H9 (cell line): ENCODE measurements around the gene IGFBP3. TPM values are rescaled to one million over a fixed set of nuclear protein-coding genes. Genes with fewer than 3 reads are reported as not detected.

Source experiments
- DNase-seq: peaks from one replicate; pipeline ENCODE4 v3.0.0-alpha.2; 2017
- H2AFZ ChIP-seq: one replicate; pipeline ENCODE4 v1.6.1; 2013; ENCODE audit warnings: mild to moderate bottlenecking, low read length, control low read depth, moderate library complexity
- H2AK5ac ChIP-seq: 2 replicates; pipeline ENCODE4 v1.6.1; 2013; ENCODE audit warnings: low read length, control low read depth, mixed read lengths; ENCODE audit not compliant: insufficient read length
- H2BK120ac ChIP-seq: one replicate; pipeline ENCODE4 v1.6.1; 2013; ENCODE audit warnings: low read depth, mild to moderate bottlenecking, low read length, control low read depth, inconsistent platforms; ENCODE audit not compliant: poor library complexity, severe bottlenecking
- H2BK12ac ChIP-seq: 2 replicates; pipeline ENCODE4 v1.6.1; 2013; ENCODE audit warnings: low read length, control low read depth, mixed read lengths, low read depth; ENCODE audit not compliant: insufficient read length
- H2BK15ac ChIP-seq: 2 replicates; pipeline ENCODE4 v1.6.1; 2013; ENCODE audit warnings: low read depth, low read length, control low read depth
- H2BK20ac ChIP-seq: one replicate; pipeline ENCODE4 v1.6.1; 2013; ENCODE audit warnings: low read depth, mild to moderate bottlenecking, low read length, control low read depth, inconsistent platforms; ENCODE audit not compliant: poor library complexity, severe bottlenecking
- H2BK5ac ChIP-seq: 2 replicates; pipeline ENCODE4 v1.6.1; 2013; ENCODE audit warnings: low read length, control low read depth, mixed read lengths; ENCODE audit not compliant: insufficient read length
- H3K14ac ChIP-seq: 2 replicates; pipeline ENCODE4 v1.6.1; 2013; ENCODE audit warnings: low read length, control low read depth; ENCODE audit not compliant: insufficient read depth
- H3K18ac ChIP-seq: 2 replicates; pipeline ENCODE4 v1.6.1; 2013; ENCODE audit warnings: low read depth, mild to moderate bottlenecking, mixed read lengths, low read length, control low read depth; ENCODE audit not compliant: insufficient read length
- H3K23ac ChIP-seq: 2 replicates; pipeline ENCODE4 v1.6.1; 2013; ENCODE audit warnings: low read length, control low read depth, mixed read lengths, low read depth; ENCODE audit not compliant: insufficient read length
- H3K23me2 ChIP-seq: 2 replicates; pipeline ENCODE4 v1.6.1; 2013; ENCODE audit warnings: low read depth, mild to moderate bottlenecking, mixed read lengths, low read length, control low read depth; ENCODE audit not compliant: insufficient read length, poor library complexity, severe bottlenecking
- H3K27ac ChIP-seq: 2 replicates; pipeline ENCODE4 v1.5.1; 2013; ENCODE audit warnings: low read length, control low read depth, mixed read lengths, low read depth; ENCODE audit not compliant: insufficient read length
- H3K27me3 ChIP-seq: 2 replicates; pipeline ENCODE4 v1.6.1; 2013; ENCODE audit warnings: low read length, control low read depth, inconsistent platforms; ENCODE audit not compliant: insufficient read depth
- H3K4ac ChIP-seq: 2 replicates; pipeline ENCODE4 v1.6.1; 2013; ENCODE audit warnings: low read depth, mild to moderate bottlenecking, control low read depth, inconsistent platforms, low read length, moderate library complexity
- H3K4me1 ChIP-seq: 2 replicates; pipeline ENCODE4 v1.6.1; 2013; ENCODE audit warnings: low read length, control low read depth, inconsistent platforms; ENCODE audit not compliant: insufficient read depth
- H3K4me2 ChIP-seq: 2 replicates; pipeline ENCODE4 v1.6.1; 2013; ENCODE audit warnings: low read length, control low read depth, mixed read lengths; ENCODE audit not compliant: insufficient read length, insufficient read depth
- H3K56ac ChIP-seq: 2 replicates; pipeline ENCODE4 v1.6.1; 2013; ENCODE audit warnings: low read depth, mild to moderate bottlenecking, mixed read lengths, low read length, control low read depth; ENCODE audit not compliant: insufficient read length
- H3K79me1 ChIP-seq: 2 replicates; pipeline ENCODE4 v1.6.1; 2013; ENCODE audit warnings: low read depth, mild to moderate bottlenecking, moderate library complexity, low read length, control low read depth, inconsistent platforms; ENCODE audit not compliant: insufficient read depth, poor library complexity, severe bottlenecking
- H3K79me2 ChIP-seq: 2 replicates; pipeline ENCODE4 v1.6.1; 2013; ENCODE audit warnings: low read length, control low read depth, inconsistent platforms; ENCODE audit not compliant: insufficient read depth
- H3K9ac ChIP-seq: 2 replicates; pipeline ENCODE4 v1.6.1; 2013; ENCODE audit warnings: low read length, control low read depth, mixed read lengths; ENCODE audit not compliant: insufficient read length; ENCODE audit errors: extremely low read depth
- H3K9me3 ChIP-seq: one replicate; pipeline ENCODE4 v1.6.1; 2013; ENCODE audit warnings: low read depth, low read length, inconsistent platforms; ENCODE audit not compliant: control insufficient read depth
- H3T11ph ChIP-seq: one replicate; pipeline ENCODE4 v1.6.1; 2013; ENCODE audit warnings: mild to moderate bottlenecking, low read length, control low read depth, inconsistent platforms
- H4K20me1 ChIP-seq: one replicate; pipeline ENCODE4 v1.6.1; 2013; ENCODE audit not compliant: control insufficient read depth, insufficient read length, insufficient read depth
- H4K5ac ChIP-seq: 2 replicates; pipeline ENCODE4 v1.6.1; 2013; ENCODE audit warnings: low read depth, mild to moderate bottlenecking, mixed read lengths, low read length, control low read depth; ENCODE audit not compliant: insufficient read length
- H4K8ac ChIP-seq: replicated peaks from 2 replicates; pipeline ENCODE4 v1.6.1; 2013; ENCODE audit warnings: low read length, control low read depth, mixed read lengths, low read depth; ENCODE audit not compliant: insufficient read length
- H4K91ac ChIP-seq: 2 replicates; pipeline ENCODE4 v1.6.1; 2013; ENCODE audit warnings: low read depth, mild to moderate bottlenecking, moderate library complexity, mixed read lengths, low read length, control low read depth; ENCODE audit not compliant: insufficient read length
- H3K27ac Mint-ChIP-seq, 3 experiments: 2 replicates in 2 of 3; 3 replicates in 1 of 3; pipeline ENCODE4 v1.8.0; 2020 to 2021; ENCODE audit warnings: mixed read lengths in 3 of 3, mild to moderate bottlenecking in 1 of 3, moderate library complexity in 1 of 3
- H3K27me3 Mint-ChIP-seq: 2 replicates; pipeline ENCODE4 v1.8.0; 2021; ENCODE audit warnings: low read depth, mild to moderate bottlenecking, moderate library complexity, mixed read lengths
- H3K36me3 Mint-ChIP-seq, 3 experiments: 2 replicates in 2 of 3; 3 replicates in 1 of 3; pipeline ENCODE4 v1.8.0; 2020 to 2021; ENCODE audit warnings: low read depth in 3 of 3, mixed read lengths in 3 of 3; ENCODE audit not compliant: insufficient read depth in 1 of 3
- H3K4me1 Mint-ChIP-seq, 2 experiments: 2 replicates each; pipeline ENCODE4 v1.8.0; 2020; ENCODE audit warnings: mixed read lengths in 2 of 2
- H3K4me3 Mint-ChIP-seq, 2 experiments: 2 replicates in 1 of 2; 3 replicates in 1 of 2; pipeline ENCODE4 v1.8.0; 2020 to 2021; ENCODE audit warnings: mild to moderate bottlenecking in 2 of 2, mixed read lengths in 2 of 2, moderate library complexity in 1 of 2
- H3K9me3 Mint-ChIP-seq, 2 experiments: 2 replicates in 1 of 2; 3 replicates in 1 of 2; pipeline ENCODE4 v1.8.0; 2020; ENCODE audit warnings: mild to moderate bottlenecking in 2 of 2, mixed read lengths in 2 of 2, moderate library complexity in 1 of 2
- WGBS: extraction: QIAGEN DNeasy Blood & Tissue Kit; methylation state at CpG from one replicate; pipeline ENCODE4 v1.1.7; 2013; ENCODE audit warnings: missing lambda C conversion rate, low lambda C conversion rate, mixed read lengths; ENCODE audit not compliant: insufficient read length; ENCODE audit errors: extremely low coverage; 5-methylcytosine and 5-hydroxymethylcytosine counted together
- total RNA-seq: library from RNA; stranded (reverse); gene quantifications from 2 replicates; pipeline ENCODE4 v1.2.1, GENCODE V29; 2021
- TF ChIP-seq, protein P1 (sequence below): fragments of 200-600 bp; sonication (generic); conservative IDR thresholded peaks from 3 replicates; pipeline ENCODE4 v1.8.0; 2021; ENCODE audit warnings: antibody characterized with exemption, mild to moderate bottlenecking

The IGFBP3 gene
- total RNA-seq, 1 experiment from 2014 or later, result 10.0 TPM

DNA sequence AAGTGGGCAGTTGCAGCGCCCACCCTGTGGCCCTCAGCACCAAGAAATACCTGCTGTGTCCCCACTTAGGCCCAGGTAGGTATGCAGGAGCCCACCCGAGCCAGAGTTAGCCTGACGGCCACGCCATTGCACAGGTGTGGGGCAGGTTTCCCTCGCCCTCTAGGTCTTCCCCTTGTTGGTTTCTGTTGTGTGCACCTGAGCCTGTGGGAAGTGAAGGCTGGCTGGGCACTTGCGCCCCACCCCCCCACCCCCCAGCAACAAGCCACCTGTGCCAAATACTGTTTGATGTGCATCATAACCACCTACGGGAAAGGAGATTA lies 48.1 kb downstream of the IGFBP3 start, which contains the start of gene CCDC201:
TSS of gene CCDC201 (minus strand) at position 48 of the 320 bp plus-strand sequence. CDS start 75 bp downstream, outside the sequence.
- no peak within 1 kb of the TSS for H2BK120ac ChIP-seq
- H3K27me3 ChIP-seq, result no peaks in the 10 kb centered on the region
- H2BK15ac ChIP-seq, result no peak within 1 kb of the TSS
- no peak within 1 kb of the TSS for H4K5ac ChIP-seq
- peaks cover 10% of the 10 kb centered on the region for H3K9me3 ChIP-seq
- no peaks in the 10 kb centered on the region for H4K20me1 ChIP-seq
- no peaks in the 10 kb centered on the region for H3K79me2 ChIP-seq
- H2BK20ac ChIP-seq, result no peak within 1 kb of the TSS
- Mint-ChIP-seq H3K27me3 (peaks cover 4% of the 10 kb centered on the region), H3K27ac (no peak within 1 kb of the TSS), H3K4me3 (no peak within 1 kb of the TSS), H3K4me1 (no peaks in the 10 kb centered on the region), H3K9me3 (peaks cover 11 to 19% of the 10 kb centered on the region in 2 experiments), H3K36me3 (peaks cover 3 to 10% (median 5%) of the 10 kb centered on the region in 3 experiments; a peak in 6 of 7 replicates)
- no peak within 1 kb of the TSS for H2AFZ ChIP-seq
- no peaks in the 10 kb centered on the region for H3K79me1 ChIP-seq
- TF ChIP-seq, protein P1, sequence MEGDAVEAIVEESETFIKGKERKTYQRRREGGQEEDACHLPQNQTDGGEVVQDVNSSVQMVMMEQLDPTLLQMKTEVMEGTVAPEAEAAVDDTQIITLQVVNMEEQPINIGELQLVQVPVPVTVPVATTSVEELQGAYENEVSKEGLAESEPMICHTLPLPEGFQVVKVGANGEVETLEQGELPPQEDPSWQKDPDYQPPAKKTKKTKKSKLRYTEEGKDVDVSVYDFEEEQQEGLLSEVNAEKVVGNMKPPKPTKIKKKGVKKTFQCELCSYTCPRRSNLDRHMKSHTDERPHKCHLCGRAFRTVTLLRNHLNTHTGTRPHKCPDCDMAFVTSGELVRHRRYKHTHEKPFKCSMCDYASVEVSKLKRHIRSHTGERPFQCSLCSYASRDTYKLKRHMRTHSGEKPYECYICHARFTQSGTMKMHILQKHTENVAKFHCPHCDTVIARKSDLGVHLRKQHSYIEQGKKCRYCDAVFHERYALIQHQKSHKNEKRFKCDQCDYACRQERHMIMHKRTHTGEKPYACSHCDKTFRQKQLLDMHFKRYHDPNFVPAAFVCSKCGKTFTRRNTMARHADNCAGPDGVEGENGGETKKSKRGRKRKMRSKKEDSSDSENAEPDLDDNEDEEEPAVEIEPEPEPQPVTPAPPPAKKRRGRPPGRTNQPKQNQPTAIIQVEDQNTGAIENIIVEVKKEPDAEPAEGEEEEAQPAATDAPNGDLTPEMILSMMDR, result no peak
- H3K4me2 ChIP-seq, result no peak within 1 kb of the TSS
- no peak within 1 kb of the TSS for H4K91ac ChIP-seq
- H3K18ac ChIP-seq, result no peak within 1 kb of the TSS
- H3K23me2 ChIP-seq, result no peaks in the 10 kb centered on the region
- H3K27ac ChIP-seq, result no peak within 1 kb of the TSS
- no peak within 1 kb of the TSS for H3K14ac ChIP-seq
- H2BK12ac ChIP-seq, result no peak within 1 kb of the TSS
- no peak within 1 kb of the TSS for H4K8ac ChIP-seq
- H3K4ac ChIP-seq, result no peak within 1 kb of the TSS
- no peaks in the 10 kb centered on the region for H3K4me1 ChIP-seq
- H2AK5ac ChIP-seq, result no peak within 1 kb of the TSS
- H2BK5ac ChIP-seq, result no peak within 1 kb of the TSS
- no peak within 1 kb of the TSS for H3T11ph ChIP-seq
- WGBS, result no CpG with 5 or more reads among the region's 7 CpGs
- H3K23ac ChIP-seq, result no peak within 1 kb of the TSS
- H3K56ac ChIP-seq, result no peak within 1 kb of the TSS
- no peak within 1 kb of the TSS for H3K9ac ChIP-seq
- no peak for DNase-seq
